ENCODE results near the gene TRAF7. TPM values are rescaled to one million over a fixed set of nuclear protein-coding genes. Genes with fewer than 3 reads are reported as not detected.

Gene TRAF7
- total RNA-seq, 4 donors from 2014 or later: 15.3 to 97.1 (median 51.7) TPM

- TF ChIP-seq POLR2A (IDR thresholded peaks at IDR 0.05): no peak
- TF ChIP-seq CTCF (IDR thresholded peaks at IDR 0.05): no peak
- Histone ChIP-seq H3K36me3 (no peaks in the 10 kb centered on the region), H3K27me3 (no peaks in the 10 kb centered on the region), H3K4me3 (no peak overlapping the region), H3K9me3 (no peaks in the 10 kb centered on the region), H3K27ac (no peak overlapping the region), H3K4me1 (peaks cover 0 to 15% of the 10 kb centered on the region in 2 donors)
- intact Hi-C loops (cut with DNase I; ENCODE audit: low total_unique reads): loop anchor here (10.0 kb wide), 1 partner anchor 55 kb away; the partner anchor contains the start of gene TRAF7
- DNase-seq: no peak
These were observed 54.4 kb downstream of the TRAF7 start for GRCh38 chr16:2210009-2210332.

GRCh38 chr16:2210386-2211365, 55.1 kb downstream of the TRAF7 start, which contains the start of gene BRICD5:
Gene BRICD5, minus strand, starts transcription at chr16:2210863. Its CDS starts 30 bp downstream, at chr16:2210833.
- TF ChIP-seq CTCF (IDR thresholded peaks at IDR 0.05) (no peak), POLR2A (IDR thresholded peaks at IDR 0.05) (no peak)
- intact Hi-C loops (cut with DNase I; ENCODE audit: low total_unique reads): loop anchor here (10.0 kb wide), 1 partner anchor 56 kb away; the partner anchor contains the start of gene TRAF7

GRCh38 chr16:2211923-2212347, 56.4 kb downstream of the TRAF7 start:
- H3K9me3 ChIP-seq: no peaks in the 10 kb centered on the region
- intact Hi-C loops (cut with DNase I; ENCODE audit: low total_unique reads): loop anchor here (10.0 kb wide), 1 partner anchor 57 kb away; the partner anchor contains the start of gene TRAF7
- TF ChIP-seq POLR2A (IDR thresholded peaks at IDR 0.05) (no peak), CTCF (IDR thresholded peaks at IDR 0.05) (no peak)
- no peak overlapping the region for H3K4me3 ChIP-seq
- H3K4me1 ChIP-seq: peaks cover 0 to 12% of the 10 kb centered on the region in 2 donors
- DNase-seq: no peak
- H3K27me3 ChIP-seq: no peaks in the 10 kb centered on the region
- no peak overlapping the region for H3K27ac ChIP-seq
- H3K36me3 ChIP-seq: no peaks in the 10 kb centered on the region

More at GRCh38 chr16:2210386-2211365, 55.1 kb downstream of the TRAF7 start, which contains the start of gene BRICD5:
- Histone ChIP-seq H3K4me3 (no peak within 1 kb of the TSS), H3K36me3 (no peaks in the 10 kb centered on the region), H3K9me3 (no peaks in the 10 kb centered on the region), H3K27me3 (no peaks in the 10 kb centered on the region), H3K4me1 (peaks cover 0 to 15% of the 10 kb centered on the region in 2 donors), H3K27ac (no peak within 1 kb of the TSS)
- DNase-seq: no peak

GRCh38 chr16:2212362-2213324, 57.1 kb downstream of the TRAF7 start:
- peaks cover 0 to 12% of the 10 kb centered on the region in 2 donors for H3K4me1 ChIP-seq
- H3K4me3 ChIP-seq: no peak overlapping the region
- intact Hi-C loops (cut with DNase I; ENCODE audit: low total_unique reads): loop anchor here (10.0 kb wide), 1 partner anchor 58 kb away; the partner anchor contains the start of gene TRAF7
- no peak for TF ChIP-seq CTCF (IDR thresholded peaks at IDR 0.05)
- TF ChIP-seq POLR2A (IDR thresholded peaks at IDR 0.05): no peak
- no peaks in the 10 kb centered on the region for H3K36me3 ChIP-seq
- H3K9me3 ChIP-seq: no peaks in the 10 kb centered on the region
- no peaks in the 10 kb centered on the region for H3K27me3 ChIP-seq
- DNase-seq: no peak
- no peak overlapping the region for H3K27ac ChIP-seq
